Measurements from ENCODE around the gene TUBGCP3. TPM values are rescaled to one million over a fixed set of nuclear protein-coding genes. Genes with fewer than 3 reads are reported as not detected.

TUBGCP3 gene
- total RNA-seq, 4 donors from 2014 or later = 21.9 to 56.3 (median 29.3) TPM

- no peaks in the 10 kb centered on the region for H3K4me1 ChIP-seq
- no peaks in the 10 kb centered on the region for H3K36me3 ChIP-seq
- H3K27me3 ChIP-seq = peaks cover 0 to 3% of the 10 kb centered on the region in 2 donors
- no peak for DNase-seq (ENCODE audit: low spot score in 2 of 2)
- H3K27ac ChIP-seq = no peak overlapping the region
- TF ChIP-seq EP300 (IDR thresholded peaks at IDR 0.05) = no peak
- no peak for TF ChIP-seq POLR2A (IDR thresholded peaks at IDR 0.05)
- no peak for TF ChIP-seq CTCF (IDR thresholded peaks at IDR 0.05)
- no peaks in the 10 kb centered on the region for H3K9me3 ChIP-seq
- no peak overlapping the region for H3K4me3 ChIP-seq
- 61 to 65% methylated on average over 24 of the region's 24 CpGs for WGBS, 2 donors
Observed at GRCh38 chr13:112619730-112620631, 32.0 kb upstream of the TUBGCP3 start.

DNA sequence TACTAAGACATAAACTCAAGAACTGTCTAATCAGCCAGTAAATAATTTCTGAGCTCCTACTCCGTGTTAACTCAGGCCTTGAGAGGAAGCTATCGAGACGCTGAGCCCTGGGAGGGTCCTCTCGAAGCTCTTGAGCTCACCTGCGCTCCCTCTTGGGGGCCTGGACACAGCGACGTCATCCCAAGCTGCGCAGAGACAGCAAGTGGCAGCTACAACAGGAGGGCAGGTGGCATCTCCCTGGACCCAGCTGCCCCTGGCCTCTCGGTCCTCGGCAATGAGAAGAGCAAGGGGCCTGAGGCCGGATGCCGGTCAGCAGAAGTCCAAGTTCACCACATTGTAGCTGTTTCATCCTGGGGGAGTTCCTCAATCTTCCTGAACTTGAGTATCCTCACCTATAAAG, 30.5 kb upstream of the TUBGCP3 start:
- no peak for DNase-seq (ENCODE audit: low spot score in 2 of 2)
- Histone ChIP-seq H3K9me3 (no peaks in the 10 kb centered on the region), H3K27me3 (peaks cover 0 to 8% of the 10 kb centered on the region in 2 donors), H3K4me1 (no peaks in the 10 kb centered on the region), H3K27ac (no peak overlapping the region), H3K36me3 (no peaks in the 10 kb centered on the region), H3K4me3 (no peak overlapping the region)
- 90 to 97% methylated on average over 11 to 12 of the region's 12 CpGs for WGBS, 2 donors
- TF ChIP-seq POLR2A (IDR thresholded peaks at IDR 0.05) (no peak), CTCF (IDR thresholded peaks at IDR 0.05) (no peak), EP300 (IDR thresholded peaks at IDR 0.05) (no peak)

DNA sequence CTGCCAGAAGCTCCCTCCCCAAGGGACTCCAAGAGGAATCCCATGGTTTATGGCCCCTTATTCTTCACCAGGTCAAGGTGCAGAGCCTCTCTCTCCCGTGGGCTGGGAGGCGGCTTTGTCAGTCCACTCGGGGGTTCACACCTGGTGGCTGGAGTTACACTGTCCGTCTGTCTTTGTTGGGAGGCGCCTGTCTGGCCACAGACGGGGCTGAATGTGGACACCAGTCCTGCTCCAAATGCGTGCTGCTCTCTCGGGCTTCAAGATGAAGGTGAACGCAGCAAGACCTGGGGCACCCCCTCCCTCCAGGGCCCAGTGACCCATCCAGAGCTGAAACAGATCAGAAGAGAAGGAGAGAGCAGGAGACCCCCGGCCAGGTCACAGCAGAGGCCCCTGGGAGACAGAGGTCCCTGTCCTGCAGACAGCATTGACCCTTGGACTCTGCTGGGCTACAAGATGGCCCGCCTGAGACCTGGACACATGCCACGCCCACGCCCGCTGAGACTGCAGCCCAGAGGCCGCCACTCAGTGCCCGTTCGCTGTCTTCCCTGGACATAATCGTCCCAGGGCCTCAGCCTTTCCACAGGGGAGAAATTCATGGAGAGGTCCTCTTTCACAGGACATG, 29.9 kb upstream of the TUBGCP3 start:
- Histone ChIP-seq H3K4me3 (no peak overlapping the region), H3K36me3 (no peaks in the 10 kb centered on the region), H3K9me3 (no peaks in the 10 kb centered on the region), H3K4me1 (no peaks in the 10 kb centered on the region), H3K27me3 (peaks cover 0 to 8% of the 10 kb centered on the region in 2 donors), H3K27ac (no peak overlapping the region)
- 83 to 85% methylated on average over 17 to 18 of the region's 18 CpGs for WGBS, 2 donors
- no peak for DNase-seq (ENCODE audit: low spot score in 2 of 2)
- no peak for TF ChIP-seq CTCF (IDR thresholded peaks at IDR 0.05)
- no peak for TF ChIP-seq EP300 (IDR thresholded peaks at IDR 0.05)
- TF ChIP-seq POLR2A (IDR thresholded peaks at IDR 0.05) = no peak

GRCh38 chr13:112616586-112617362, 28.8 kb upstream of the TUBGCP3 start:
- DNase-seq (ENCODE audit: low spot score in 2 of 2) = no peak
- H3K27ac ChIP-seq = no peak overlapping the region
- WGBS, 2 donors = 62 to 63% methylated on average over 13 of the region's 13 CpGs

More at GRCh38 chr13:112616586-112617362, 28.8 kb upstream of the TUBGCP3 start:
- no peaks in the 10 kb centered on the region for H3K4me1 ChIP-seq
- no peaks in the 10 kb centered on the region for H3K9me3 ChIP-seq
- no peak for TF ChIP-seq POLR2A (IDR thresholded peaks at IDR 0.05)
- TF ChIP-seq CTCF (IDR thresholded peaks at IDR 0.05) = peak in 4 of 5 experiments; percentile 21 to 36 (median 32)
- no peaks in the 10 kb centered on the region for H3K36me3 ChIP-seq
- peaks cover 0 to 8% of the 10 kb centered on the region in 2 donors for H3K27me3 ChIP-seq
- H3K4me3 ChIP-seq = no peak overlapping the region

All from tibial nerve (tissue), 4 donors.